ENCODE measurements around the gene FAM167B.

DNA sequence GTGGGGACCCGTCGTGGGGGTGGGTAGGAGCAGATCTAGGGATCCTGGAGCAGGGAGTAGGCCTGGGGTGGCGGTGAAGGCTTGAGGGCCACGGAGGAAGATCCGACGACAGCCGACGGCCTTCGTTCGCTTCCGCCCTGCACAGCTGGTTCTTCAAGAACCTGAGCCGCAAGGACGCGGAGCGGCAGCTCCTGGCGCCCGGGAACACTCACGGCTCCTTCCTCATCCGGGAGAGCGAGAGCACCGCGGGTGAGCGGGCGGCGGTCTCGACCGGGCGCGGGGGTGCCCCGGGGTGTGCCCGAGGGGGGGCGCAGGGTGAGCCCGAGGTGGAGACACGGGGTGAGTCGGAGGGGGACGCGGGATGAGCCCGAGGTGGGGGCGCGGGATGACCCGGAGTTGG lies 28.4 kb downstream of the FAM167B start:
- TF ChIP-seq, protein P1, sequence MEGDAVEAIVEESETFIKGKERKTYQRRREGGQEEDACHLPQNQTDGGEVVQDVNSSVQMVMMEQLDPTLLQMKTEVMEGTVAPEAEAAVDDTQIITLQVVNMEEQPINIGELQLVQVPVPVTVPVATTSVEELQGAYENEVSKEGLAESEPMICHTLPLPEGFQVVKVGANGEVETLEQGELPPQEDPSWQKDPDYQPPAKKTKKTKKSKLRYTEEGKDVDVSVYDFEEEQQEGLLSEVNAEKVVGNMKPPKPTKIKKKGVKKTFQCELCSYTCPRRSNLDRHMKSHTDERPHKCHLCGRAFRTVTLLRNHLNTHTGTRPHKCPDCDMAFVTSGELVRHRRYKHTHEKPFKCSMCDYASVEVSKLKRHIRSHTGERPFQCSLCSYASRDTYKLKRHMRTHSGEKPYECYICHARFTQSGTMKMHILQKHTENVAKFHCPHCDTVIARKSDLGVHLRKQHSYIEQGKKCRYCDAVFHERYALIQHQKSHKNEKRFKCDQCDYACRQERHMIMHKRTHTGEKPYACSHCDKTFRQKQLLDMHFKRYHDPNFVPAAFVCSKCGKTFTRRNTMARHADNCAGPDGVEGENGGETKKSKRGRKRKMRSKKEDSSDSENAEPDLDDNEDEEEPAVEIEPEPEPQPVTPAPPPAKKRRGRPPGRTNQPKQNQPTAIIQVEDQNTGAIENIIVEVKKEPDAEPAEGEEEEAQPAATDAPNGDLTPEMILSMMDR (IDR thresholded peaks at IDR 0.05), result no peak
- TF ChIP-seq POLR2A (IDR thresholded peaks at IDR 0.05), result no peak

All from ovary (tissue), 3 donors.